Stomach (tissue), 9 donors: ENCODE measurements around the gene GCAT. TPM values are rescaled to one million over a fixed set of nuclear protein-coding genes. Genes with fewer than 3 reads are reported as not detected.

Source experiments
- DNase-seq, 2 donors: peaks; one replicate each; pipeline versions ENCODE4 v3.0.0 to v3.0.0-alpha.2; 2013 to 2019
- H3K27ac ChIP-seq, 5 donors: fragments of 200-600 bp in 4 of 5; sonication (generic) in 4 of 5; one replicate each; pipeline ENCODE4 v1.5.1; 2013 to 2019; ENCODE audit warnings: mild to moderate bottlenecking in 1 of 5, moderate library complexity in 1 of 5
- H3K27me3 ChIP-seq, 3 donors: fragments of 200-600 bp; sonication (generic); one replicate each; pipeline ENCODE4 v1.5.1; 2017 to 2019; ENCODE audit warnings: mixed run types in 1 of 3
- H3K36me3 ChIP-seq, 4 donors: fragments of 200-600 bp; sonication (generic); 1 replicate in 3 of 4; 2 replicates in 1 of 4; pipeline ENCODE4 v1.5.1; 2016 to 2019
- H3K4me1 ChIP-seq, 4 donors: fragments of 200-600 bp; sonication (generic); one replicate each; pipeline ENCODE4 v1.5.1; 2016 to 2019
- H3K4me3 ChIP-seq, 4 donors: fragments of 200-600 bp; sonication (generic) in 3 of 4; one replicate each; pipeline ENCODE4 v1.5.1; 2016 to 2019; ENCODE audit warnings: mild to moderate bottlenecking in 1 of 4
- H3K9me3 ChIP-seq, 4 donors: fragments of 200-600 bp; sonication (generic); one replicate each; pipeline ENCODE4 v1.5.1; 2016 to 2019
- CTCF ChIP-seq, 7 experiments: fragments of 450-650 bp in 4 of 7; fragments of 200-600 bp in 3 of 7; sonication (generic) in 3 of 7; IDR thresholded peaks; one replicate each; pipeline ENCODE4 v1.5.1; 2016 to 2019; ENCODE audit warnings: antibody characterized with exemption in 7 of 7, control low read depth in 2 of 7, mild to moderate bottlenecking in 1 of 7
- EP300 ChIP-seq: sonication (generic); formaldehyde crosslinking; IDR thresholded peaks from one replicate; pipeline ENCODE4 v1.6.1; 2017; ENCODE audit warnings: antibody characterized with exemption
- POLR2A ChIP-seq, 4 donors: fragments of 450-650 bp; IDR thresholded peaks; one replicate each; pipeline ENCODE4 v1.6.1; 2016; ENCODE audit warnings: antibody characterized with exemption in 4 of 4, control low read depth in 2 of 4, mild to moderate bottlenecking in 1 of 4, moderate library complexity in 1 of 4
- POLR2AphosphoS5 ChIP-seq, 3 donors: sonication (generic); formaldehyde crosslinking; IDR thresholded peaks; one replicate each; pipeline ENCODE4 v1.6.1; 2016; ENCODE audit warnings: antibody characterized with exemption in 3 of 3
- WGBS, 5 donors: extraction: QIAGEN DNeasy Blood & Tissue Kit in 3 of 5; methylation state at CpG; one replicate each; pipeline versions ENCODE4 v1.1.5 to v1.1.7; 2013 to 2018; 5-methylcytosine and 5-hydroxymethylcytosine counted together
- intact Hi-C: fragments of 100-400 bp; cut with DNase I; formaldehyde crosslinking; loops from one replicate; pipeline ENCODE4 v1.15.1; 2023; ENCODE audit warnings: low total_unique reads
- polyA plus RNA-seq, 3 donors: library from polyadenylated mRNA; stranded (reverse); fragments of 200-250 nt; gene quantifications; one replicate each; pipeline ENCODE4 v1.2.3, GENCODE V29; 2013
- total RNA-seq, 5 donors: library from RNA; depleted of rRNA; stranded (reverse); fragments of >200 nt; gene quantifications; one replicate each; pipeline versions ENCODE4 v1.1.0 to v1.2.3, GENCODE V29; 2014 to 2016
- donor health status: healthy with polysubstance abuse.
- donor health status: Bipolar disorder and iron deficiency.
- donor health status: healthy.

The GCAT gene
- total and polyA plus RNA-seq, 8 donors = 0.45 to 158 (median 23.4) TPM; not detected in 1

- Histone ChIP-seq H3K4me1 (peaks cover 0 to 1% (median 0%) of the 10 kb centered on the region in 4 donors), H3K4me3 (no peak overlapping the region), H3K36me3 (peaks cover 44 to 86% (median 82%) of the 10 kb centered on the region in 4 donors), H3K9me3 (no peaks in the 10 kb centered on the region), H3K27me3 (no peaks in the 10 kb centered on the region), H3K27ac (no peak overlapping the region)
- no peak for DNase-seq
- intact Hi-C loops = no loop called here
- TF ChIP-seq POLR2AphosphoS5 (IDR thresholded peaks at IDR 0.05) = no peak
- TF ChIP-seq POLR2A (IDR thresholded peaks at IDR 0.05) = no peak
- no peak for TF ChIP-seq EP300
- no peak for TF ChIP-seq CTCF (IDR thresholded peaks at IDR 0.05)
- whole genome bisulfite sequencing, 5 donors = 95 to 97% (median 96%) methylated on average over 12 to 16 of the region's 16 CpGs
These were observed 24.5 kb downstream of the GCAT start for GRCh38 chr22:37832022-37832857.

DNA sequence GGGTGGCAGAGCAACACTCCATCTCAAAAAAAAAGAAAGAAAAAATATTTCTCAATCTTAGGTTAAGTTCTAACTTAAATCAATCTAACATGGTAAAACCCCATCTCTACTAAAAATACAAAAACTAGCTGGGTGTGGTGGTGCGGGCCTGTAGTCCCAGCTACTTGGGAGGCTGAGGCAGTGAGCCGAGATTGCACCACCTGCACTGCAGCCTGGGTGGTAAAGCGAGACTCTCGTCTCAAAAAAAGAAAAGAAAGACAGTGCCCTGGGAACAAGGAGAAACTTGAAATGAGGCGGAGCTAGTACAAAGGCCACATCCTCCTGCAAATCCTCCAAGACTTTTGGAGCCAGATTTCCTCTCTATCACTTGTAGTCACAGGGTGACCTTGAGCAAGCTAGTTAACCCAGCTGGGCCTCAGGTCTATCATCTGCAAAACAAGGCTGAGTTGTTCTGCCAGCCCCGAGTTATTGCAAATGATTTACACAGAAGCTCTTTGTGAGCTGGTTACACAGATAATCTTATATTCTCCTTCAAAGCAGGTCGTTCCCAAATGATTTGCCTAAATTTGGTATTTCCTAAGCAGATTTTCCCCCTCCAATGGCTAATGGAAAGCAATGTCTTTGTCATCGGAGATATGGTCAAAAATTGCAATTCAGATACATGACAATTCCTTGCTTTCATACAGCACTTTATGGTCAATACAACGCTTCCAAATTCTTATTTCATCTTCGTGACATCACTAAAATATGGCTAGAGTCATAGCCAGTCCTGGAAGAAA lies 34.5 kb downstream of the GCAT start:
- Histone ChIP-seq H3K4me1 (peaks cover 14 to 25% (median 20%) of the 10 kb centered on the region in 4 donors), H3K36me3 (peaks cover 17 to 30% (median 29%) of the 10 kb centered on the region in 4 donors), H3K27me3 (no peaks in the 10 kb centered on the region), H3K27ac (no peak overlapping the region), H3K9me3 (no peaks in the 10 kb centered on the region), H3K4me3 (no peak overlapping the region)
- TF ChIP-seq POLR2A (IDR thresholded peaks at IDR 0.05) = no peak
- TF ChIP-seq CTCF (IDR thresholded peaks at IDR 0.05) = no peak
- 76 to 83% (median 82%) methylated on average over 10 of the region's 10 CpGs for WGBS, 5 donors
- DNase-seq = peak in 1 of 2 donors; percentile 55
- intact Hi-C loops = no loop called here

DNA sequence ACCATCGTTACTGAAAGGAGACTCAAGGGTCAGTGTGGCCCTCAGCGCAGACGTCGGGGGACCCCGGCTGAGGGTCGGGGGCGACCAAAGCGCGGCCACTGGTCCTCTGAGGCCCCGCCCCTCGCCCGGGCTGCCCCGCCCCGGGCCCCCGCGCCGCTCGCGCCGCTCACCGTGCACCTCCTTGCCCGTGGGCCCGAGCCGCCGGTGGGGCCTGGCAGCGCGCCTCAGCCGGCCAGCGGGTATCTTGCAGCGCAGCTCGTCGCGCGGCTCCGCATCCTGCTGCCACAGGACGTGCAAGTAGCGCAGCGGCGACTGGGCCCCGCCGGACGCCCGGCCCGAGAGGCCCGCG lies 36.0 kb downstream of the GCAT start:
- H3K9me3 ChIP-seq = no peaks in the 10 kb centered on the region
- intact Hi-C loops = no loop called here
- H3K4me1 ChIP-seq = peaks cover 22 to 34% (median 28%) of the 10 kb centered on the region in 4 donors
- H3K27ac ChIP-seq = peak overlapping the region; percentile 88 to 95 (median 92)
- peaks cover 11 to 15% (median 14%) of the 10 kb centered on the region in 4 donors for H3K36me3 ChIP-seq
- no peak for DNase-seq
- no peak for TF ChIP-seq EP300
- H3K27me3 ChIP-seq = no peaks in the 10 kb centered on the region
- WGBS, 5 donors = 0 to 1% (median 1%) methylated on average over 6 to 46 of the region's 46 CpGs
- peak overlapping the region; percentile 76 to 97 (median 94) for H3K4me3 ChIP-seq

DNA sequence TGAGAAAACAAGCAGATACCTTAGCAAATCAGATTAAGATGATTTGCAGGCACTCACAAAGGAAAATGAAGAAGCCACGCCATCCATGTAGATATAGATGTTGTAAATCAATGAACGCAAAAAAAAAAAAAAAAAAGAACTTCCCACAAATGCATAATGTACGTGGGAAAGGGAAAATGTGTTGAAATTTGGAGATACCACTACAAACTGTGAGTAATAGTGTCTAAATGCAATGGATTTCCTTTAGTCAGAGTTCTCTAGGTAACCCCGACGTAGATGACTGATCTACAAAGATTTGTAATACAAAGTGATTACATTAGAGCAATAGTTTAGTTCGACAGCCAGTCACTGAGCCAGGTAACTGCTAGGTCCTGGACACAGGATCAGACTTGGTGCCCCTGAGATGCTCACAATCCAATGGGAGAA lies 37.2 kb downstream of the GCAT start:
- no peak for DNase-seq
- H3K4me1 ChIP-seq = peaks cover 29 to 37% (median 33%) of the 10 kb centered on the region in 4 donors
- no peaks in the 10 kb centered on the region for H3K9me3 ChIP-seq
- H3K36me3 ChIP-seq = peaks cover 1 to 3% (median 2%) of the 10 kb centered on the region in 4 donors
- no peaks in the 10 kb centered on the region for H3K27me3 ChIP-seq
- H3K4me3 ChIP-seq = peak overlapping the region; percentile 76 to 97 (median 94)
- intact Hi-C loops = no loop called here
- 86 to 90% (median 87%) methylated on average over 6 of the region's 6 CpGs for WGBS, 5 donors
- TF ChIP-seq POLR2A (IDR thresholded peaks at IDR 0.05) = no peak
- TF ChIP-seq CTCF (IDR thresholded peaks at IDR 0.05) = no peak
- TF ChIP-seq POLR2AphosphoS5 (IDR thresholded peaks at IDR 0.05) = no peak
- TF ChIP-seq EP300 = no peak
- H3K27ac ChIP-seq = peak overlapping the region; percentile 88 to 95 (median 92)
